ENCODE measurements around the gene HIGD1B.
"Not testable (repeated sequence)": the region's sequence is repeated elsewhere in the genome, so short reads cannot be mapped to it uniquely, and the experiment has no call there.

Gene HIGD1B

DNA sequence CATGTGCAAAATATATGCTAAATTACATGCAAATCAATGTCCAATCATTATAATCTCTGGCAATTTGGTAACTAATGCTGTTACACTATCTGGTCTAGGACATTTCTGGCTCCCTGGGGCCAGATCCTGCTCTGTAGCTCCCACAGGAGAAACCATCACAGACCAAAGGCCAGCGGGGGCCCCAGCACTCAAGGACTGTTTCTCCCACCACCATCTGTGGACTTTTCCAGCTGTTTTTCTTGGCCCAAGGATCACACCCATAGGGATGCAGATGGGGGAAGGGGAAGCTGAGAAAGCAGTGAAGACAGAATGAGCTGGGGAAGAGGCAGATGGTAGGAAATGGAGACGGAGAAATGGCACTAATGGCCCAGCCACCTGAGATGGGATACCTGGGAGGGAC is at the start of gene HIGD1B:
Gene HIGD1B, plus strand, starts transcription at position 298 of the 400 bp plus-strand sequence. CDS start 270 bp downstream, outside the sequence.
- DNase-seq: no peak

DNA sequence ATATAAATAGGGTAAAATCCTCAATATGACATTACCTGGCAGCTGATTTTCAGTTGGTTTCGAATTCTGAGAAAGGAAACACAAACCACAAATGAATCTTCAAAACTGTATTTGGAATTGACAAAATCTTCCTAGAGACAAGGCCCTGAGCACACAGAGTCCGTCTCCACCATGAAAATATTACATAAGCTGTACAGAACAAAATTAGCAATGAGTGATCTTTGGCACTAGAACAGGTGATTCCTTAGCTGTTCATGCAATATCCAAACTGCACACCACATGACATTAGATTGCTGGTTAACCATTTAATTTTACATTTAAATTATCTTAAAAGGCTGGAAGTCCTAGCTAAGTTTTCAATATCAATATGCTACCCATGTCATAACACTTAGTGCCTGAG is 49.3 kb upstream of the HIGD1B start:
- DNase-seq: no peak

DNA sequence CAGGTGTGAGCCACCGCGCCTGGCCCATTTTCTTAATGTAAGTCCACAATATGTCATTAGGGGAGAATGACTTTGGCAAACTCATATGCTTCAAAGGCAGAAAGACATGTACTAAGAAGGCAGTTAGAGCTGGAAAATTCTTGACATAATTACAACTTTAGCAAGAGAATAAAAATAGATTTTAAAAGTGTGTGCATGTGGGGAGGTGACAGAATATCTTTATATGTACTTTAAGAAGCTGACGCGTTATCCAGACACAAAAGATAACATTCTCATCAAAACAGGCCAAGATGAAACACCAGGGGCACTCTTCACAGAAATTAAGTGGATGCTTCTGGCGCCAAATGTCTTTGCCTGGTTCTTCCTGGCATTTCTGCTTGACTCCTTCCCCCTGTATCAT is 45.8 kb upstream of the HIGD1B start:
- DNase-seq: no peak

- no peak for DNase-seq
These were observed 43.2 kb upstream of the HIGD1B start for GRCh38 chr17:44804302-44805089.

DNA sequence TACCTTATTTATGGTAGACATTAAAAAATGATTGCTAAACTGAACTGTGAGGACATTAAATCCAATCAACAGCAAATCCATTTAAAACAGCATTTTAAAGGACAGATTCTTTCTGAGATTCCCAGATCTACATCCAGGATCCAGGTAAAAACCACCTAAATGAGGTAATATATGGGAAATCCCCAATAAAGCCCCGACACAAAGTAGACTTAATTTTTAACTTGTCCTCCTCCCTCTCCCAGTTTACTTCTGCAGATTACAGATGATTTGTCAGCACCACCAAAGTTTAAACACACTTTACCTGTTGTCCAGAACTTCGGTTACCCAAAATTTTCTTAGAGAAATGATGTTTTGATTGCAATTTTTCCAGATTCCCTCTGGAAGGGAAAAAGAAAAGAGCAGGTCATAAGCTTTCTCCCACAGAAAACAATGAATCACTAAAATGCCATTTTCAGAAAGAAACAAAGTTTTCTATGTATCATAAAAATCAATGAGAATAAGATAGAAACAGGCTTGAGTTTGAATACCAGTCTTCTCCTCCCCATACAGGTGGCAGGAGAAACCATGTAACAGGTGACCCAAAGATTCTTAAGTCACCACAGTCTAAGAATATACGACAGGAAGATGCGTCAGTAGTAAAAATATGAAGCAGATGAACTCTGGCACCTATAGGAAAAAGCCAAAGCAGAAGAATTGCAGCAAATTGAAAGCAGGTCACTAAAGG is 40.4 kb upstream of the HIGD1B start:
- DNase-seq: no peak

DNA sequence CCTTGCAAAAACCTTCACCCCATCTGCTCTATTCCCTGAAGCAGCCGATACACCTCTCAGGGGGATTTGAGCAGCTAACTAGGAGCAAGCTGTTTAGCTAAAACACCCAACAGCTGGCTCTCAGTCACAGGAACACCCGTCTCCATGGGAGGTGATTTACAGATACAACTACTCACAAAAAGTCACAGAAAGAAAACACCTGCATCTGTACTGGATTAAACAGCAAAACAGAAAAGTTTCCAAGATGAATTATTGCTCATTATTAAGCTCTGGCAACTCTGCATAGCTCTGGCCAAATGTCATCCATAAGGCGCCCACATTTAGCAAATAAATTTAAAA is 39.9 kb upstream of the HIGD1B start:
- no peak for DNase-seq

GRCh38 chr17:44808156-44808555 is 39.5 kb upstream of the HIGD1B start:
- DNase-seq: no peak

DNA sequence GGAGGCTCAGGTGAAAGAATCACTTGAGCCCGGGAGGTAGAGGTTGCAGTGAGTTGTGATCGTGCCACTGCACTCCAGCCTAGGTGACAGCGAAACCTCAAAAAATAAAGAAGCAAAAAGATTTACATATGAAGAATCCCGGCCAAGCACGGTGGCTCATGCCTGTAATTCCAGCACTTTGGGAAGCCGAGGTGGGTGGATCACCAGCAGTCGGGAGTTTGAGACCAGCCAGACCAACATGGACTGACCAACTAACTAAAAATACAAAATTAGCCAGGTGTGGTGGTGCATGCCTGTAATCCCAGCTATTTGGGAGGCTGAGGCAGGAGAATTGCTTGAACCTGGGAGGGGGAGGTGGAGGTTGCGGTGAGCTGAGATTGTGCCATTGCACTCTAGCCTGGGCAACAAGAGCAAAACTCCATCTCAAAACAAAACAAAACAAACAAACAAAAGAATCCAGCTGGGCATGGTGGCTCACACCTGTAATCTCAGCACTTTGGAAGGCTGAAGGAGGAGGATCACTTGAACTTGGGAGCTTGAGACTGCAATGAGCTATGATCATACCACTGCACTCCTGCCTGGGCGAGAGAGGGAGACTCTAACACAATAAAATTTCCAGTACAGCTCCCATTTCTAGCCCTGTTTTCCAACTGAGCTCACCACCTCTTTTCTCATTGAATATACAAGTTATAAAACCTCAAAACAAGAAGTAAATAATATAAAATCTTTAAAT is 38.9 kb upstream of the HIGD1B start:
- not testable (repeated sequence) for DNase-seq

GRCh38 chr17:44812263-44812662 is 35.4 kb upstream of the HIGD1B start:
- no peak for DNase-seq

- not testable (repeated sequence) for DNase-seq
These were observed 29.2 kb upstream of the HIGD1B start for GRCh38 chr17:44818508-44818907.

- no peak for DNase-seq
These were observed 27.0 kb upstream of the HIGD1B start for GRCh38 chr17:44820631-44821212.

- not testable (repeated sequence) for DNase-seq
These were observed 22.4 kb upstream of the HIGD1B start for GRCh38 chr17:44825236-44825635.

GRCh38 chr17:44826123-44826790 is 21.4 kb upstream of the HIGD1B start:
- no peak for DNase-seq

- no peak for DNase-seq
These were observed 19.8 kb upstream of the HIGD1B start for GRCh38 chr17:44827863-44828262.

GRCh38 chr17:44828919-44829522 is 18.7 kb upstream of the HIGD1B start:
- no peak for DNase-seq

- no peak for DNase-seq
These were observed 17.9 kb upstream of the HIGD1B start, which contains the start of gene GJC1 for GRCh38 chr17:44829523-44830358. Gene GJC1 (minus strand): TSS chr17:44830287. CDS start chr17:44805817, 24,470 bp downstream.

GRCh38 chr17:44830359-44831288 is 17.1 kb upstream of the HIGD1B start:
- no peak for DNase-seq

DNA sequence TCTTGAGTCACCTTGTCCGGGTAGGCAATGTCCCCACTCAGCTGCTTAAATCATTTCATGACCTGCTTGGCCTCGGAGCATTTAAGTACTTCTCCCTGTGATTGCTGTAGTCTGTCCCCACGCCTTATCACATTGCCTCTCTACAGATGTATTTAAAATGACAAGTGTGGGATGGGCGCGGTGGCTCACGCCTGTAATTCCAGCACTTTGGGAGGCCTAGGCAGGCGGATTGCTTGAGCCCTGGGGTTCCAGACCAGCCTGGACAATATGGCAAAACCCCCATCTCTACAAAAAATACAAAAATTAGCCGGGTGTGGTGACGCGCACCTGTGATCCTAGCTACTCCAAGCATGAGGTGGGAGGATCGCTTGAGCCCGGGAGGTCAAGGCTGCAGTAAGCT is 16.3 kb upstream of the HIGD1B start:
- DNase-seq: no peak

DNA sequence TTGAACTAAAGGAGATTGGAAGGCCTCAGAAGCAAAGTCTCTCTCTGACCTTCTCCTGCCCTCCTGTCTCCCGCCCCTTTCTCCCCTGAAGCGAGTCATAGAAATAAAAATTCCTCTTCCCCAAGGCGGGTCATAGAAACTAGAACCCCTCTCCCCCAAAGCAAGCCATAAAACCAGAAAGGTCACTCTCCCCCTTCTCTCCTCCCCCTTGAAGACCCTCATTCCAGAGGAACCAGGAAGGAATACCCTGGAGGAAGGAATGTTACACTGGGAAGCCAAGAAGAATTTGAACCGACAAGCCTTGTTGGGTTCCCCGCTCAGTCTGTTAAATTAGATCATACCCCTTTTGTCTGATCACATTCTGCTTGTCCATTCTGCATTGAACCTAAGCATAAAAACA is 14.9 kb upstream of the HIGD1B start:
- DNase-seq: no peak

GRCh38 chr17:44837196-44837595 is 10.5 kb upstream of the HIGD1B start:
- DNase-seq: no peak
